T-helper 17 cell (primary cell): ENCODE data around the gene IL17B. TPM values are rescaled to one million over a fixed set of nuclear protein-coding genes. Genes with fewer than 3 reads are reported as not detected.
A peak's percentile ranks its signal among the peaks of the same experiment; 100 is the strongest.

Experiments
- ATAC-seq: fragments of 150-1000 bp; cut with Tn5 transposase; 2 replicates; pipeline ENCODE4 v1.10.0; 2021; ENCODE audit warnings: mild to moderate bottlenecking, moderate library complexity
- DNase-seq, 3 donors: peaks; one replicate each; pipeline versions ENCODE4 v3.0.0 to v3.0.0-alpha.2; 2020 to 2021
- H3K9me3 ChIP-seq: one replicate; pipeline ENCODE4 v1.7.0; 2013; ENCODE audit warnings: low read length, mild to moderate bottlenecking; ENCODE audit not compliant: control insufficient read depth, poor library complexity, severe bottlenecking
- H3K27ac Mint-ChIP-seq: one replicate; pipeline ENCODE4 v1.8.0; 2022; ENCODE audit warnings: mild to moderate bottlenecking, moderate library complexity, mixed read lengths
- H3K27me3 Mint-ChIP-seq: one replicate; pipeline ENCODE4 v1.8.0; 2022; ENCODE audit warnings: mixed read lengths
- H3K36me3 Mint-ChIP-seq: one replicate; pipeline ENCODE4 v1.8.0; 2022; ENCODE audit warnings: low read depth, mixed read lengths
- H3K4me1 Mint-ChIP-seq: one replicate; pipeline ENCODE4 v1.8.0; 2022; ENCODE audit warnings: mild to moderate bottlenecking, mixed read lengths
- H3K4me3 Mint-ChIP-seq: one replicate; pipeline ENCODE4 v1.8.0; 2022; ENCODE audit warnings: mild to moderate bottlenecking, moderate library complexity, mixed read lengths
- total RNA-seq, 4 donors: library from RNA in 2 of 4; stranded (reverse) in 2 of 4; gene quantifications; one replicate each; pipeline ENCODE4 v1.2.3 and lab custom pipeline; 2022 to 2026

IL17B gene, protein sequence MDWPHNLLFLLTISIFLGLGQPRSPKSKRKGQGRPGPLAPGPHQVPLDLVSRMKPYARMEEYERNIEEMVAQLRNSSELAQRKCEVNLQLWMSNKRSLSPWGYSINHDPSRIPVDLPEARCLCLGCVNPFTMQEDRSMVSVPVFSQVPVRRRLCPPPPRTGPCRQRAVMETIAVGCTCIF
- total RNA-seq (not detected), total RNA-seq (lab: John Stamatoyannopoulos, UW) (0 reads per million in 2 donors)

DNA sequence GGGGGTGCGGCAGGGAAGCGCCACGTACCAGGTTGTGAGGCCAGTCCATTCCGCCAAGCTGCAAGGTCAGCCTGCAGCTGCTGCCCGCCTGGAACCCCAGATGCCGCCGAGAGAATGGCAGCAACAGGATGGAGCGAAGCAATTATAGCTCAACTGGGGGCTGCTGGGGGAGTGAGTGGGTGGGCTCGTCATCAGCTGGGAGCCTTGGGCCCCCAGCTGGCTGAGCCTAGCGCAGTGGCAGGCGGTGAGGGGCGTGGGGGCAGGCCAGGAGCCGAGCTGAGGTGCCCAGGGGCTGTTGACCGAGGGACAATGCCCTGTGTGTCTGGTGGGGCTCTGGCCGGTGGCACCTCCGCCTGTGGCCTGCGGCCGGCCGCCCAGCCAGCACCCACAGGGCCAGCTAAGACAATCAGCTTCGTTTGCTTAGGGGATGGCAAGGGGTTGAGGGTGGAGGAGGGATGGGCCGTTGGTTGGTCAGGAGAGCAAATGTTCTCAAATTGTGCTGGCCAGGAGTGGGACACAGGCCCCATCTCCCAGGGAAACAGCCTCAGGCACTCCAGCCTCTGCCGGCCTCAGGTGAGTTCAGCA, at the start of gene IL17B:
Gene IL17B, minus strand, starts transcription at position 116 of the 585 bp plus-strand sequence. Its CDS starts 67 bp downstream, at position 49.
- peak within 1 kb of the TSS; percentile 29 for H3K27ac Mint-ChIP-seq

DNA sequence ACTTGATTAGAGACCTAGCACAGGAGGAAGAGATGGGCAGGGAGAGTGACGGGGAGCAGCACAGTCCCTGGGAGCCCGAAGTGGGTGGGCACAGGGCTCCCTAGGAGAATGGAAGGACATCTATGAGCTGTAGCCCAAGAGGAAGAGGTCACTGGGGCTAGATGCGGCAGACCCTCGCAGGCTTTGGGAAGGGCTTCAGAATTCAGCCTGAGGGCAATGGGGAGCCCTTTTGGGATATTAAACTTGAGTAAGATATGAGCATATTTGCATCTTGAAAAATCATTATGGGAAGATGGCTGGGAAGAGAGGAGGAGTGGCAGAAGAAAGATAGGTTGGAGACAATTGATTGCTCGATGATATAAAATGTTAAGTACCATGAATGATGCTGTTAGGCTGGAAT, 48.9 kb upstream of the IL17B start:
- ATAC-seq (no peak), DNase-seq (no peak)
- no peak overlapping the region for H3K27ac Mint-ChIP-seq
- no peaks in the 10 kb centered on the region for H3K36me3 Mint-ChIP-seq
- H3K4me3 Mint-ChIP-seq: no peak overlapping the region
- H3K4me1 Mint-ChIP-seq: peaks cover 2% of the 10 kb centered on the region
- H3K27me3 Mint-ChIP-seq: peaks cover 4% of the 10 kb centered on the region
- H3K9me3 ChIP-seq: no peaks in the 10 kb centered on the region

More for the DNA sequence above, at the start of gene IL17B:
- peaks cover 11% of the 10 kb centered on the region for H3K4me1 Mint-ChIP-seq
- no peak for ATAC-seq
- no peak within 1 kb of the TSS for H3K4me3 Mint-ChIP-seq
- H3K9me3 ChIP-seq: no peaks in the 10 kb centered on the region
- peaks cover 17% of the 10 kb centered on the region for H3K27me3 Mint-ChIP-seq
- no peak for DNase-seq
- peaks cover 5% of the 10 kb centered on the region for H3K36me3 Mint-ChIP-seq

DNA sequence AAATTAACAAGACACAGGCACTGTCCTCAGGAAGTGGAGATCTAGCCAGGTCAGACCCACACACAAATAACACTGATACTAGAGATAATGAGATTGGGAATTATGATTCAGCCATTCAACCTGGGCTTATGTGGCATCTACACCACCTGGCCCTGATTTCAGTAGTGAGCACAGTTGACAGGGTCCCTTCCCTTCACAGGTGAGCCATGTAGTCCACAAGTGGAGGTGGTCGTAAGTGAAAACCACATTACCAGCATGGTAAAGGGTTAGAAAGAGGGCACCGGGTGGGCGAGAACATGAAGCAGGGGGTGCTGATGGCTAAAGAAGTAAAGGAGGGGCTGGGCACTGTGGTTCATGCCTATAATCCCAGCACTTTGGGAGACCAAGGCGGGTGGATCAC, 48.3 kb upstream of the IL17B start:
- Mint-ChIP-seq H3K4me1 (peaks cover 2% of the 10 kb centered on the region), H3K4me3 (no peak overlapping the region), H3K27ac (no peak overlapping the region), H3K36me3 (no peaks in the 10 kb centered on the region), H3K27me3 (peaks cover 4% of the 10 kb centered on the region)
- H3K9me3 ChIP-seq: no peaks in the 10 kb centered on the region
- DNase-seq: no peak
- no peak for ATAC-seq

DNA sequence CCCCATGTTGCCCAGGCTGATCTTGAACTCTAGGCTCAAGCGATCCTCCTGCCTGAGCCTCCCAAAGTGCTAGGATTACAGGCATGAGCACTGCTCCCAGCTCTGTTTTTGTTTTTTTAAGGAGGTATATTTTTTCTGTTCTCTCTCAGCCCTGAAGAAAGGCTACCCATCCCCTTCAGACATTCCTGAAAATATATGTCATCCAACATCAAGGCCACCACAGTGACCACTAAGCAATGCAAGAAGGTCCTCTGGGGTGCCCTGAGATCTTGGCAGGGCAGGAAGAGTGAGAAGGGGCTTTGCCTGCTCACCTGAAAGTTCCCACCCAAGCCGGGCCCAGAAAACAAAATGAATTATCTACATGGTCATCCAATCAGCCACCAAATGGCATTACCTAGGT, 47.8 kb upstream of the IL17B start:
- DNase-seq: no peak
- Mint-ChIP-seq H3K4me1 (peaks cover 5% of the 10 kb centered on the region), H3K27me3 (peaks cover 8% of the 10 kb centered on the region), H3K27ac (no peak overlapping the region), H3K36me3 (no peaks in the 10 kb centered on the region), H3K4me3 (no peak overlapping the region)
- ATAC-seq: no peak
- no peaks in the 10 kb centered on the region for H3K9me3 ChIP-seq

DNA sequence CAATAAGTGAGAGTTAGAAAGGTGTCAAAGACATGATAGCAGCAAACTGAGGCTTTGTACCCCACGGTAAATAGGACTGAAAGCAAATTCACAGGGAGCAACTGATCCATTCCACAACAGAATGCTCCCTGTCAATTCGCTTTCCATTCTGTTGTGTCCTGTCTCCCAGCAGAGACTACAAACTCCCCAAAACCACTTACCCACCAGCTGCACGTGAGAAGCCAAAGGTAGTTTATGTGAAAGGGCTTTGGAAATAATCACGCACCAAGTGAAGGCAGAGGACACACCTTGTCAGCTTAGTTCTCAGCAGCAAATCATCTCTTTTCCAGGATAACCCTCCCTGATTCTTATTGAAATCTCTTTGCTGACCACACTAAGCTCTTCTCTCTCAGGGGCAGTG, 46.6 kb upstream of the IL17B start:
- H3K4me3 Mint-ChIP-seq: no peak overlapping the region
- H3K27ac Mint-ChIP-seq: no peak overlapping the region
- H3K4me1 Mint-ChIP-seq: peaks cover 3% of the 10 kb centered on the region
- H3K9me3 ChIP-seq: no peaks in the 10 kb centered on the region
- no peaks in the 10 kb centered on the region for H3K36me3 Mint-ChIP-seq
- H3K27me3 Mint-ChIP-seq: peaks cover 11% of the 10 kb centered on the region
- ATAC-seq (no peak), DNase-seq (no peak)

DNA sequence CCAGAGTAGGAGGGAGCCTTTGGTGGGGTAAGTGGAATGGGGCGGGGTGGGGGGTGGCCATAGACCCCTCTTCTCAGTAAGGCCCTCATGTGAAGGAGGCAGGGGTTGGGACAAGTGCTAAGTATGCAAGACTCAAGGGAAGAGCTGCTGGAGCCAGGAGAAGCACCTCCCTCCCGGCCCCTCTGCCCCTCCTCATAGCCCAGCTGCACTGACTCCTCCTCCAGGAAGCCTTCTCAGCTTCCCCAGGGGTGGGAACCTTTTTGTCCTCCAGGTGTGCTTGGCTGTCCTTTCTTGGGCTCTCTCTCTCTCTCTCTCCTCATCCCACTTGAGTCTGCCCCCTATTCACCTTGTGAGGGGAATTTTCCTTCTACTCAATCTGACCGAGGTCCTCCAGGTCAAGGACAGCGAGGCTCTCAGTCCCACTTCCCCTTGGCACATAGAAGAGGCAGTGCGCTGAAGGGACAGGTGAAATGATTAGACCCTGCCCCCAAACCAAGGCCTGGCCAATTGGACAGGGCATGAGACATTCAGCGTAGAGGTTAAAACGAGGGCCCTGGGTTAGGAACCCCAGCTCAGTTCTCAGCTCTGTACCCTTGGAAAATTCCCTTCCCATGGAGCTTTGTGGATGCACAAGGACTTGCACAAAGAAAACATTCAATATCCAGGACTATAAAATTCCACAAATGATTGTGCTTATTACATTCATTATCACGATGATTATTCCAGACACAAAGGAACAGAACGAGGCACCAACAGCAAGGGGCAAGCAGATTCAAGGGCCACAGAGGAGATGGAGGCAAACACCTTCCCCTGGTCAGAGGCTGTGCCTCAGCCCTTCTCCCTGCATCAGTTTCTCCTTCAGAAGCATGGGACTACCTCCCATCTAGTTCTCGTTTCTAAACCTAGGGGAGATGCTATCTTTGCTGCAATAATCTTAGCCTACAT, 45.6 kb upstream of the IL17B start:
- no peak for ATAC-seq

DNA sequence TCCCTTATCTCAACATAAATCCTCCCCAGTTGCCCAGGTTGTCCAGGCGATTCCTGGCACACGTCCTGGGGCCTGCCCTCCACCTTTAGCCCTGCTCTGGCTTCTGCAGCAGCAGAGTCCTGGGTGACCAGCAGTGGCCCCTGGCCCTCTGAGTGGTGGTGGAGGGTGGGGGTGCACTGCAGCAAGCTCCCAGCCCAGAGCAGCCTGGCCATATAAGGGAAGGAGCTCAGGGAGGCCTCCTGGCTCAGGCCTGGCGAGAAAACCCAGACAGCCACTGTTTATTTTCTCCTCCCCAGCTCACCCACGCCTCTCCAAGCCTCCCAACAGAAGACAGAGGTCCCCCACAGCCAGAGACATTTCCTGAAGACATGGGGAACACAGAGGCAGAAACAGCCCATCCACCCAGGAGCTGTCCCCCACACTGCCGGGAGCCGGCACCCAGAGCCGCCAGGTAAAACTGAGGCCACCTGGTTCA, 44.7 kb upstream of the IL17B start:
- Mint-ChIP-seq H3K36me3 (no peaks in the 10 kb centered on the region), H3K27me3 (peaks cover 16% of the 10 kb centered on the region), H3K4me1 (peaks cover 3% of the 10 kb centered on the region), H3K27ac (no peak overlapping the region), H3K4me3 (no peak overlapping the region)
- DNase-seq (no peak), ATAC-seq (no peak)
- H3K9me3 ChIP-seq: no peaks in the 10 kb centered on the region

More for the DNA sequence above, 45.6 kb upstream of the IL17B start:
- peaks cover 16% of the 10 kb centered on the region for H3K27me3 Mint-ChIP-seq
- H3K4me3 Mint-ChIP-seq: no peak overlapping the region
- peaks cover 3% of the 10 kb centered on the region for H3K4me1 Mint-ChIP-seq
- no peak overlapping the region for H3K27ac Mint-ChIP-seq
- H3K36me3 Mint-ChIP-seq: no peaks in the 10 kb centered on the region
- DNase-seq: no peak
- no peaks in the 10 kb centered on the region for H3K9me3 ChIP-seq

DNA sequence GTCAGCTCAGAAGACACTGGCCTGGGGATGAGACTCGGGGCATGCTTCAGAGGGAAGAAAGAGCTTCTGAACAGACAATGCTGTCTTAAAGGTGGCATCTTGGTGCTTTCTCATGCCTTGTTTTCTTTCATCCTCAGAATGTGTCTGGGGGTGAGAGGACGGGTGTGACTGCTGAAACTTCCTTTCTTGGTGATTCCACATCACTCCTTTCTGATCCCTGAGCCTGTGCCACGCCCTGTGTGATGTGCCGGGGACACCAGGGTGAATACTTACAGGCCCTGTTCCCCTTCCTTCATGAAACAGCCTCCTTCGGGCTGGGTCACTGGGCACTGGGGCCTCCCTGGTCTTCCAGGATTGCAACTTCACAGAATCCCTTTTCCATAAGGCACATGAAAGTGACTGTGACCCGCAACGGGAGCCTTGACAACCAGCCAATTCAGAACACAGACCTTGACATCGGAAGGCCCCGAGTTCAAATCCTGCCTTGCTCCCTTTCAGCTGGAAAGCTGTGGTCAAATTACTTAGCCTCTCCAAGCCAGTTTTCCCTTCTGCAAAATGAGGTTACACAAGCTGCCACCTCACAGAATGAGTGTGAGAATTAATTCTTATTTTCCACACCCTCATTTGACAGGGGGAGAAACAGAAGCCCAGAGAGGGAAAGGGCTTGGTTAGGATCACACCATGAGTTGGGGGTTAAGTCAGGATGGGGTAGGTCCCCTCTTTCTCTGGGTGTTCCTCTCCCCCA, 44.1 kb upstream of the IL17B start:
- no peak for ATAC-seq
- Mint-ChIP-seq H3K36me3 (no peaks in the 10 kb centered on the region), H3K27me3 (peaks cover 16% of the 10 kb centered on the region), H3K4me1 (peaks cover 3% of the 10 kb centered on the region), H3K4me3 (no peak overlapping the region), H3K27ac (no peak overlapping the region)
- no peak for DNase-seq
- no peaks in the 10 kb centered on the region for H3K9me3 ChIP-seq

DNA sequence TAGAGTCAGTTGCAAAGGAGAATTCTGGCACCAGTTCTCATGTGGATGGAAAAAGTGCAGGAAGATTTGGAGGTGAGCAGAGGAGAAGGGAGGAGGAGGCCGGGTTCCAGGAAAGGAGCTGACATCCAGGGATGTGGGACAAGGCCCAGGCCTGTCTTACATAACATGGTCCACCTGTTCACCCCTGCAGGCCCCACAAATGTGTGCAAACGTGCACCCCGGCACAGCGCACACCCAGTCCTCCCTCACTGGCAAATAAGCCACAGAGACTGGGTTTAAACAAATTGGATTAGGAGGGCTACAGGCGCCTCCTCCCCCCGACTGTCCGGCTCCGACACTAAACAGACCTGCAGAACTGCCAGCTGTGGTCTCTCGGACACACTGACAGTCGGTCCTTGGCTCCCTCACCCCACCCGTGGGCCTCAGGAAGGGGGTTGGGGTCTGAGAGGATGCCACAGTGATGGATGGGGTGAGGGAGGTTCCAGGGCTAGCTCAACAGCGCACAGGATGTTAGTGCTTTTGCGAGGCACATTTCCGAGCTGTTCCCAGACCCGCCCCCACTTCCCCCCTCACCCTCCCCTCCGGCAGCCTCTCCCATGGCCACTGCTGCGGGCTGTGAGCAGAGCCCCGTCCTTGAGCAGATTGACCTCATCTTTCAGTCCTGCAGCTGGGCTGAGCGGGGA, 43.4 kb upstream of the IL17B start:
- ATAC-seq (no peak), DNase-seq (no peak)
- Mint-ChIP-seq H3K4me3 (no peak overlapping the region), H3K27me3 (peaks cover 13% of the 10 kb centered on the region), H3K36me3 (no peaks in the 10 kb centered on the region), H3K27ac (peak overlapping the region; percentile 8), H3K4me1 (peaks cover 3% of the 10 kb centered on the region)
- H3K9me3 ChIP-seq: no peaks in the 10 kb centered on the region

DNA sequence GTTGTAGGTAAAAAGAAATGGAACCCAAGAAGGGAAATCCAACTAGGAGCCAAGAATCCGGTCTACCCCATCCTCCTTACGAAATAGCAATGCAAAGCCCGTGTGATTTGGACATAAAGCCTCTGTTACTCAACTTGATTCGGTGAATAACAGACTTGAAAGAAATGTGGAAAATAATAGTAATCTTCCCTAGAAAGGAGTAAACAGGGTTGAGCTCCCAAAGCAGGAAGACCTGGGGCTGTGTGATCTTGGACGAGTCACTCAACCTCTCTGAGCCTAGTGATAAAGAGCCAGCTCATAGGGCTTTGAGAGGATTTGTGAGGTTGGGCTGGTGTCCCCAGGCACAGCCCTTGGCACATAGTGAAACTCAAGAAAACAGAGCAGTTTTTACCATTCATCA, 42.7 kb upstream of the IL17B start:
- no peak for DNase-seq
- H3K27ac Mint-ChIP-seq: peak overlapping the region; percentile 8
- no peaks in the 10 kb centered on the region for H3K9me3 ChIP-seq
- H3K4me3 Mint-ChIP-seq: no peak overlapping the region
- peaks cover 17% of the 10 kb centered on the region for H3K27me3 Mint-ChIP-seq
- no peaks in the 10 kb centered on the region for H3K36me3 Mint-ChIP-seq
- H3K4me1 Mint-ChIP-seq: peaks cover 6% of the 10 kb centered on the region
- ATAC-seq: no peak

DNA sequence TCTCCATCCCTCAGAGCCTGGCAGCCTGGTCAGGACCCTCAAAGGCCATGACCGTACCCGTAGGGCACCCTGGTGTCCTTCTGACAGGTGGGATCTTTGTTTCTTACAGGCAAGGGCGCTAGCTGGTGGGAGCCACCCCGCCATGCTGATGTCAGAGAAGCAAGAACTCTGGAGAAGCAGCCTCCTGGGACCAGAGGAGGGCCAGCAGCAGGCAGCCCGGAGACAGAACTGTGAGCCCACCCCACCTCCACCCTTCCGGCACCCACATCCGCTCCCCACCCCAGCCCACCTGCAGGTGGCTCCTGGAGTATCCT, 42.2 kb upstream of the IL17B start:
- ATAC-seq: no peak
- no peaks in the 10 kb centered on the region for H3K36me3 Mint-ChIP-seq
- DNase-seq: no peak
- H3K4me3 Mint-ChIP-seq: no peak overlapping the region
- H3K27me3 Mint-ChIP-seq: peaks cover 17% of the 10 kb centered on the region
- H3K27ac Mint-ChIP-seq: no peak overlapping the region
- peaks cover 6% of the 10 kb centered on the region for H3K4me1 Mint-ChIP-seq
- no peaks in the 10 kb centered on the region for H3K9me3 ChIP-seq

DNA sequence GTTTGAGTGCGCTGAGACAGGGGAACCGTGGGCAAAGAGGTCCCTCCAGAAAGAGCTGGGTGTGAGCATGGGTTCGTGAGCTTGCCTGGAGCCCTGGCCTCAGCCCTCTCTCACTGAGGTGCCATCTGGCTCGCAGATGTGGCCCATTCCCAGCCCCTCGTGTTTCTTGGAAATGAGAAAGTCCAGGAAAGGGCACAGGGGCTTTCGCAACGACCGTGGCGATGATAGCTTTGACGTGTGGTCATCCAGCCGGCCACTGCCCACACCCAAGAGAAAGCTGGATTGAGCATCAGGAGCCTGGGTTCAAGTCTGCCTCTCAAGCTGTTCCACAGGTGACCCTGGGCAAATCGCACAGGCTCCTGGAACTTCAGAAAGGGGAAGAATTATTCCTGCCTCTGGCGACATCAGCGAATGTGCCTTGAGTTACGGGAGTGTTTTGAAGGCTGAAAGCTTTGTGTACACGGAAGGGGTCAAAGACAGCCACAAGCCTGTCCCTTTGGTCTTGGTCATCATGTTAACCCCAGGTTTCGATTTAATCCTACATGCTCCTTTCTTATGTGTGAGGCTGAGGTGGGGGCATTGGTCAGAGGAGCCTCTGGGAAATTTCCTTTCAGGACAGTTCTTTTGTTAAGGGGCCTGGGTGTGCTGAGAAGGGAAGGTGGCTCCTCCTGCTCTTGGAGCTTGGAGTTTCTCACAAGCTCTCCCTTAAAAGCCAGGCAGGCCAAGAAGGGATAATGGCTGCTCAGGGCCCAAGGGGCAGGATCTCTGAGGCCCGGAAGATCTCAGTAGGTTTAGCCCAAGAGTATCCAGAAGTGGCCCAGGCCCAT, 41.7 kb upstream of the IL17B start:
- H3K27ac Mint-ChIP-seq: no peak overlapping the region

More for the DNA sequence above, 41.7 kb upstream of the IL17B start:
- Mint-ChIP-seq H3K4me3 (no peak overlapping the region), H3K27me3 (peaks cover 17% of the 10 kb centered on the region), H3K36me3 (no peaks in the 10 kb centered on the region), H3K4me1 (peaks cover 6% of the 10 kb centered on the region)
- DNase-seq: no peak
- no peak for ATAC-seq
- H3K9me3 ChIP-seq: no peaks in the 10 kb centered on the region
